Right lobe of liver (tissue), 4 donors: ENCODE data around the gene NOCT.

Source experiments
- CTCF ChIP-seq, 4 donors: fragments of 200-600 bp in 3 of 4; fragments of 450-650 bp in 1 of 4; IDR thresholded peaks; one replicate each; pipeline versions ENCODE4 v1.5.1 to v1.8.0; 2016 to 2022; ENCODE audit warnings: antibody characterized with exemption in 4 of 4, mild to moderate bottlenecking in 2 of 4
- POLR2A ChIP-seq: fragments of 450-650 bp; IDR thresholded peaks from one replicate; pipeline ENCODE4 v1.6.1; 2017; ENCODE audit warnings: antibody characterized with exemption, mild to moderate bottlenecking
- donor health status: DM: no; HTN: no; CAD: no.
- donor health status: DM: no; HTN: no; CAD: no.
- donor health status: DM: no; HTN: yes; CAD: no.

DNA sequence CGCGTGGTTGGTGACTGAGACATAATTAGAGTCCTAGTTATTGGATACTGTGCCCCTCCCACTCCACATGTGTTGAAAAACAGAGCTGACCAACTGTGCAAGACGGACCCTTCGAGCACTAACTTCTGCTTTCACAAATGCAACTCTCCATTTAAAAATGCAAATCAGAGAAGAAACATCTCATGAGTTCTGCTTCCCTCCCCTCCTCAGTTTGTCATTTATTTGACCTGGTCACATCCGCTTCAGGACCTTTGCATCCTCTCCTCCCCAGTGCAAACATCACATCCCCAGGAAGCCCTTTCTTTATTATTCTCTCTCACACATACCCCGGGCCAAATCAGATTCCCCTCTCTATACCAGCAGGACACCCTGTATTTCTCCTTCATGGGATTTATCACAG is 38.1 kb upstream of the NOCT start:
- TF ChIP-seq CTCF (IDR thresholded peaks at IDR 0.05) (no peak), POLR2A (no peak)
